Keratinocyte (primary cell): ENCODE measurements around the gene ZNF488. TPM values are rescaled to one million over a fixed set of nuclear protein-coding genes. Genes with fewer than 3 reads are reported as not detected.

Experiments
- DNase-seq: peaks from one replicate; pipeline ENCODE4 v3.0.0-alpha.2; 2011; ENCODE audit warnings: low read depth, missing footprints, low spot score
- FAIRE-seq: peaks from 2 replicates; lab custom pipeline; 2011; peaks lifted over from hg19 to GRCh38; lab: Jason Lieb, UNC
- H2AFZ ChIP-seq: 2 replicates; pipeline ENCODE4 v1.6.0; 2012; ENCODE audit warnings: low read length, control low read depth, inconsistent platforms; ENCODE audit not compliant: control insufficient read depth
- H3K27ac ChIP-seq: 2 replicates; pipeline ENCODE4 v1.5.1; 2011; ENCODE audit warnings: low read length; ENCODE audit not compliant: control insufficient read depth, insufficient read depth
- H3K27me3 ChIP-seq: 3 replicates; pipeline ENCODE4 v1.6.0; 2011; ENCODE audit warnings: low read length; ENCODE audit not compliant: control insufficient read depth, insufficient read depth; ENCODE audit errors: extremely low read depth
- H3K36me3 ChIP-seq, 2 experiments: 2 replicates in 1 of 2; 3 replicates in 1 of 2; pipeline ENCODE4 v1.5.1; 2011; ENCODE audit warnings: low read length in 2 of 2, mild to moderate bottlenecking in 1 of 2; ENCODE audit not compliant: control insufficient read depth in 2 of 2, insufficient read depth in 2 of 2; ENCODE audit errors: extremely low read depth in 1 of 2
- H3K4me1 ChIP-seq: 3 replicates; pipeline ENCODE4 v1.5.1; 2011; ENCODE audit warnings: low read length; ENCODE audit not compliant: control insufficient read depth, insufficient read depth; ENCODE audit errors: extremely low read depth
- H3K4me2 ChIP-seq: 3 replicates; pipeline ENCODE4 v1.6.0; 2011; ENCODE audit warnings: low read depth, low read length; ENCODE audit not compliant: control insufficient read depth, insufficient read depth; ENCODE audit errors: extremely low read depth
- H3K4me3 ChIP-seq, 3 experiments: fragments of 200-600 bp in 1 of 3; sonication (generic) in 1 of 3; 2 replicates in 2 of 3; 3 replicates in 1 of 3; pipeline ENCODE4 v1.5.1; 2011 to 2016; ENCODE audit warnings: low read length in 3 of 3, mild to moderate bottlenecking in 3 of 3, control low read depth in 2 of 3, inconsistent platforms in 1 of 3, low read depth in 1 of 3, mixed read lengths in 1 of 3, mixed run types in 1 of 3, moderate library complexity in 1 of 3; ENCODE audit not compliant: control insufficient read depth in 2 of 3, insufficient read depth in 2 of 3; ENCODE audit errors: extremely low read depth in 1 of 3
- H3K79me2 ChIP-seq: 2 replicates; pipeline ENCODE4 v1.6.0; 2012; ENCODE audit warnings: low read length; ENCODE audit not compliant: control insufficient read depth, insufficient read depth
- H3K9ac ChIP-seq: 3 replicates; pipeline ENCODE4 v1.6.0; 2011; ENCODE audit warnings: low read length; ENCODE audit not compliant: control insufficient read depth, insufficient read depth; ENCODE audit errors: extremely low read depth
- H3K9me1 ChIP-seq: 3 replicates; pipeline ENCODE4 v1.6.0; 2011; ENCODE audit warnings: low read length; ENCODE audit not compliant: control insufficient read depth, insufficient read depth; ENCODE audit errors: extremely low read depth
- H3K9me3 ChIP-seq: 2 replicates; pipeline ENCODE4 v1.5.1; 2012; ENCODE audit warnings: low read depth, low read length; ENCODE audit not compliant: control insufficient read depth
- H4K20me1 ChIP-seq: 3 replicates; pipeline ENCODE4 v1.6.0; 2011; ENCODE audit warnings: low read length; ENCODE audit not compliant: control insufficient read depth, insufficient read depth; ENCODE audit errors: extremely low read depth
- CTCF ChIP-seq, 3 experiments: IDR thresholded peaks in 1 of 3; conservative IDR thresholded peaks in 1 of 3; optimal IDR thresholded peaks in 1 of 3; 2 replicates in 2 of 3; 3 replicates in 1 of 3; pipeline versions ENCODE3 to v1.5.1; 2011; ENCODE audit warnings: low read length in 3 of 3, mild to moderate bottlenecking in 3 of 3, moderate library complexity in 2 of 3, control low read depth in 1 of 3, inconsistent platforms in 1 of 3; ENCODE audit not compliant: insufficient read depth in 2 of 3; ENCODE audit errors: extremely low read depth in 1 of 3
- EZH2 ChIP-seq: IDR thresholded peaks from one replicate; pipeline ENCODE4 v1.6.1; 2012; ENCODE audit warnings: inconsistent platforms, mild to moderate bottlenecking, low read length, moderate library complexity
- dilution Hi-C: fragments of 300-500 bp; cut with MboI; formaldehyde crosslinking; loops from one replicate; pipeline ENCODE4 v1.7.0; 2020; ENCODE audit warnings: low sequenced_read_pairs; ENCODE audit not compliant: extremely low pct_ligation_motif_present
- polyA plus RNA-seq, 5 experiments: library from polyadenylated mRNA; depleted of rRNA in 3 of 5; stranded (reverse) in 3 of 5; stranded (forward) in 1 of 5; unstranded in 1 of 5; fragments of >200 nt; gene quantifications; 1 replicate in 1 of 5; 2 replicates in 3 of 5; 3 replicates in 1 of 5; pipeline versions ENCODE4 v1.2.1 to v1.2.3, GENCODE V29; 2011 to 2012; ENCODE audit warnings: missing spikeins in 2 of 5, low read depth in 1 of 5, low replicate concordance in 1 of 5

The ZNF488 gene
- polyA plus RNA-seq, 1 donor (not counting 4 experiments of a cell fraction or from before 2014, with no cell fraction given): 1.2 TPM

DNA sequence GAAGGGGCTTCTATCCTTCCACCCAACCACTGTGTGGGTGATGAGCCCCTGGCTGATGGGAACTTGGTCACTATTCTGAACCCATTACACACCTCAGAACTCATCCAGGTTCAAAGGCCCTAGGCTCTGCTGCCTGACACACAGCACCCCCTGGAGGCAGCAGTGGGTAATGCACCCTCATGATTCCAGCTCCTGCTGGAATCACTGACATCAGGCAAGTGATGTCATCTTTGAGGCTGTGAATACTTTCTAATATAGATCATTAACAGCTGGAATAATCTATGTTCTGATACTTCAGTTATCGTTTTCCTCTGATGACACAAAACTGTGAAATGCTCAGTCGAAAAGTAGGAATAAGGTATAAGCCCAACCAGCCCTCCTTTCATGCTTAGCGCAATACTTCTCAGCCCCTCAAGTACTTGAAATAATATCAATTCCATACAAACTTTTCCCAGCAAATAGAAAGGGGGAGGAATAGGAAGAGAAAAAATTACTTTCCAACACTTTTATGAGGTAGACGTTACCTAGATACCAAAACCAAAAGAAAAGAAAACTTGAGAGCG is 43.4 kb downstream of the ZNF488 start:
- DNase-seq (peak; percentile 56), FAIRE-seq (no peak)
- Histone ChIP-seq H3K4me3 (no peak overlapping the region), H3K36me3 (no peaks in the 10 kb centered on the region), H3K9ac (no peak overlapping the region), H3K4me1 (no peaks in the 10 kb centered on the region), H3K27ac (no peak overlapping the region), H3K9me3 (no peaks in the 10 kb centered on the region), H3K27me3 (peaks cover 5% of the 10 kb centered on the region), H3K4me2 (no peak overlapping the region), H3K79me2 (no peaks in the 10 kb centered on the region), H4K20me1 (no peaks in the 10 kb centered on the region), H2AFZ (no peak overlapping the region), H3K9me1 (no peaks in the 10 kb centered on the region)
- dilution Hi-C loops: no loop called here
- peak; percentile 90 to 98 (median 97) for TF ChIP-seq CTCF (optimal IDR thresholded peaks at IDR 0.05 in 1 of 3, IDR thresholded peaks at IDR 0.05 in 1 of 3, conservative IDR thresholded peaks at IDR 0.05 in 1 of 3; ENCODE audit: extremely low read depth in 1 of 3, insufficient read depth in 2 of 3, low read length in 3 of 3)
- TF ChIP-seq EZH2: no peak

DNA sequence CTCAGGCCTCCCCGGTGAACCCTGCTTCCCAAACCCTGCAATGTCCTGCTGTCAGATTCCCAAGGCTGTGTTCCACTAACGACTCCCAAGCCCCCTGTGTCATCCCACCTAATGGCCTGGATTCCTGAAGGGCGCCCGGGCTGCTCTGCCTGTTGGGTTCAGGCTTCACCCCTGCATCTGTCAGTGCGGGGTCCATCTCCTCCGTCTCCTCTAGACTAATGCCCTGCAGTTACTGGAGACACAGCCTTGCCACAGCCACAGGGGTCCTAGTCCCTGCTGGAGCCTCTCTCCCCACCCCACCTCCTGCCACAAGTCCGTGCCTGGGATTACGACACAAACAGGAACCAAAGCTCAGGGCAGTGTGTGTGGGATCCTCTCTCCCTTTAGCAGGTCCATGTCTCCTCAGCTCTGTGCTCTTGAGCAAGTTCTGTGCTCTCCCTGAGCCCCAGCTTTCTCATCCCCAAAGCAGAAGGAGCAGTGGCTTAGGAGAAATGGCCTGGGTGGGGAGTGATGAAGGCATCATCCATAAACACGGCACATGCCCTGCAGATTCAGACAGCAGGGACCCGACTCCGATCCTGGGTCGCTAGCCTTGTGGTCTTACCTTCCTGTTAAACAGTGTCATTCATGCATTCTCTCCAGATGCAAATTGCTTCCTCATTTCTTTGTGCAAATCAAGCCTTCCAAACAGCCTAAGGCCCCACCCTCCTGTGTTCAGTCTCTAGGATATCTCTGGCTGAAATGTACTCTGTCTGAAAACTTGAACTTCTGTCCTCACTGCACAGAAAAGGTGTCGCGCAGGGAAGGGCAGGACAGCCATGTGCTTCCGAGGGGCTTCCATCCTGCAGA is 44.1 kb downstream of the ZNF488 start:
- no peak overlapping the region for H3K4me3 ChIP-seq
- H3K9me1 ChIP-seq: no peaks in the 10 kb centered on the region
- dilution Hi-C loops: no loop called here
- H3K36me3 ChIP-seq: no peaks in the 10 kb centered on the region
- H3K79me2 ChIP-seq: no peaks in the 10 kb centered on the region
- no peaks in the 10 kb centered on the region for H3K4me1 ChIP-seq
- no peak overlapping the region for H3K9ac ChIP-seq
- FAIRE-seq (no peak), DNase-seq (no peak)
- TF ChIP-seq CTCF (optimal IDR thresholded peaks at IDR 0.05 in 1 of 3, IDR thresholded peaks at IDR 0.05 in 1 of 3, conservative IDR thresholded peaks at IDR 0.05 in 1 of 3; ENCODE audit: extremely low read depth in 1 of 3, insufficient read depth in 2 of 3, low read length in 3 of 3) (no peak), EZH2 (no peak)
- H4K20me1 ChIP-seq: no peaks in the 10 kb centered on the region
- no peaks in the 10 kb centered on the region for H3K9me3 ChIP-seq
- no peak overlapping the region for H3K4me2 ChIP-seq
- H3K27ac ChIP-seq: no peak overlapping the region
- H2AFZ ChIP-seq: no peak overlapping the region
- peaks cover 8% of the 10 kb centered on the region for H3K27me3 ChIP-seq
